NCI-H446 (cell line): ENCODE data around the gene MSL1.

Source experiments
- DNase-seq, 2 experiments: peaks; one replicate each; lab custom pipeline; 2025; lab: John Stamatoyannopoulos, UW

MSL1 gene

GRCh38 chr17:40090237-40091119 lies 31.3 kb upstream of the MSL1 start:
- DNase-seq = no peak

- DNase-seq = no peak
Observed at GRCh38 chr17:40091691-40092397, 29.9 kb upstream of the MSL1 start.

- peak in 1 of 2 experiments; percentile 51 for DNase-seq
Observed at GRCh38 chr17:40092581-40092980, 29.2 kb upstream of the MSL1 start.

GRCh38 chr17:40093005-40093579 lies 28.7 kb upstream of the MSL1 start:
- no peak for DNase-seq

- DNase-seq = no peak
Observed at GRCh38 chr17:40093580-40094201, 28.1 kb upstream of the MSL1 start.

- no peak for DNase-seq
Observed at GRCh38 chr17:40094874-40095273, 26.9 kb upstream of the MSL1 start.

GRCh38 chr17:40095351-40095943 lies 26.3 kb upstream of the MSL1 start:
- no peak for DNase-seq

- DNase-seq = no peak
Observed at GRCh38 chr17:40095944-40096791, 25.6 kb upstream of the MSL1 start.

GRCh38 chr17:40097087-40097486 lies 24.7 kb upstream of the MSL1 start:
- no peak for DNase-seq

GRCh38 chr17:40097931-40098845 lies 23.6 kb upstream of the MSL1 start:
- DNase-seq = no peak

GRCh38 chr17:40098846-40099618 lies 22.7 kb upstream of the MSL1 start:
- peak; percentile 91 to 95 for DNase-seq

- DNase-seq = no peak
Observed at GRCh38 chr17:40099619-40100418, 22.0 kb upstream of the MSL1 start.

GRCh38 chr17:40100419-40100668 lies 21.4 kb upstream of the MSL1 start, which contains the start of gene NR1D1:
Gene NR1D1, minus strand, starts transcription at chr17:40100589. Its CDS starts 495 bp downstream, at chr17:40100094.
- DNase-seq = no peak

GRCh38 chr17:40100669-40101366 lies 21.0 kb upstream of the MSL1 start:
- DNase-seq = peak; percentile 91 to 97

- DNase-seq = no peak
Observed at GRCh38 chr17:40101367-40102210, 20.2 kb upstream of the MSL1 start.

- DNase-seq = no peak
Observed at GRCh38 chr17:40103071-40103661, 18.6 kb upstream of the MSL1 start.

- no peak for DNase-seq
Observed at GRCh38 chr17:40103688-40104087, 18.1 kb upstream of the MSL1 start.
